ENCODE results near the gene NHERF1. TPM values are rescaled to one million over a fixed set of nuclear protein-coding genes. Genes with fewer than 3 reads are reported as not detected.
A peak's percentile ranks its signal among the peaks of the same experiment; 100 is the strongest.

NHERF1 gene
- total and polyA plus RNA-seq, 9 of the 15 experiments (the other 6 are each of a cell fraction or from before 2014, with no cell fraction given), result 11.4 to 79.9 (median 36.9) TPM

DNA sequence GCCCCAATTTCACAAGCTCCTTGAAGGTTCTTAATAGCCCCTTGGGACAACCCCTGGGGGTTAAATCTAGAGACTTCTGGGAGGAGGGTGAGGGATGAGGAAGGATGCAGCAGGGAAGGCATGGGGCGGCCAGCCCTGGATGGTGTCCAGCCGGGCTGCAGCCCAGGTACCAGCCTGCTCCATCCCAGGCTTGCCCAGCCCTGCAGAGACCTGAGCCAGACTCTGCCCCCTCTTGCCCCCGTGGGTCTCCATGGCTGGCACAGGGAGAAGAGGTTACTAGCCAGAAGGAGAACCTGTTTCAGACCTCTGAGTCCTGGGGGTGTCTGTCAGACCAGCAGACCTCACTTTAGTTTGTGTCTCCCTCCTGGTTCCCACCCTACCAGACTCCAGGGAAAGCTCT is 8.5 kb downstream of the NHERF1 start:
- H3K9me3 ChIP-seq (replicated peaks; ENCODE audit: control insufficient read depth, insufficient read depth, low read depth, low read length), result no peaks in the 10 kb centered on the region
- H3K27ac ChIP-seq (ENCODE audit: extremely low read depth, low read depth, low read length), result no peak overlapping the region
- H3K4me1 ChIP-seq (replicated peaks in 1 of 2; ENCODE audit: control insufficient read depth in 2 of 2, insufficient read depth in 2 of 2, low read length in 2 of 2), result peaks cover 40 to 64% of the 10 kb centered on the region in 2 experiments
- peak overlapping the region in 1 of 2 experiments; percentile 43; a peak in 1 of 4 replicates for H3K9ac ChIP-seq (ENCODE audit: insufficient read depth in 1 of 2, low read depth in 2 of 2, low read length in 2 of 2)
- H3K9me1 ChIP-seq (ENCODE audit: control insufficient read depth, insufficient read depth, low read length), result peaks cover 27% of the 10 kb centered on the region
- H4K20me1 ChIP-seq (replicated peaks; ENCODE audit: control insufficient read depth, insufficient read depth, low read length), result peaks cover 31% of the 10 kb centered on the region; the same call in 1 of the 2 replicates
- no peak overlapping the region for H3K4me2 ChIP-seq (ENCODE audit: insufficient read depth, low read length)
- TF ChIP-seq RBFOX2 (IDR thresholded peaks at IDR 0.05; ENCODE audit: low read depth, low read length) (0 out of 2 replicates have a peak, but pooled peaks have one; percentile 4), C11orf30 (IDR thresholded peaks at IDR 0.05; ENCODE audit: low read depth) (no peak)
- H2AFZ ChIP-seq (ENCODE audit: low read depth, low read length), result no peak overlapping the region
- peaks cover 7% of the 10 kb centered on the region; the same call in 2 of the 3 replicates for H3K36me3 ChIP-seq (ENCODE audit: control insufficient read depth, insufficient read depth, low read length)
- no peak for DNase-seq (ENCODE audit: extremely low read depth in 1 of 4, low spot score in 3 of 4)
- CTCF ChIA-PET (ENCODE audit: low intra/inter-chr PET ratio), result no interaction called here
- FAIRE-seq, result no peak
- ATAC-seq, result no peak
- no peaks in the 10 kb centered on the region for H3K27me3 ChIP-seq (ENCODE audit: control insufficient read depth in 2 of 2, insufficient read depth in 2 of 2, low read length in 2 of 2)
- POLR2A ChIA-PET, result interaction anchor here (0.6 to 2.3 kb wide), 2 partner anchors 13 to 59 kb away, joined by 4 to 9 read pairs; no protein-coding TSS in a partner anchor
- peaks cover 81% of the 10 kb centered on the region for H3K79me2 ChIP-seq (ENCODE audit: control insufficient read depth, insufficient read depth, low read length)
- intact Hi-C loops (cut with micrococcal nuclease) (no loop called here), in situ Hi-C loops (cut with MboI) (no loop called here)
- no peak overlapping the region for H3K4me3 ChIP-seq
- 91% methylated on average over 3 of the region's 3 CpGs for WGBS (ENCODE audit: insufficient coverage, low coverage, missing lambda C conversion rate)
- BruUV-seq (replicated peaks), result no TSS peak

DNA sequence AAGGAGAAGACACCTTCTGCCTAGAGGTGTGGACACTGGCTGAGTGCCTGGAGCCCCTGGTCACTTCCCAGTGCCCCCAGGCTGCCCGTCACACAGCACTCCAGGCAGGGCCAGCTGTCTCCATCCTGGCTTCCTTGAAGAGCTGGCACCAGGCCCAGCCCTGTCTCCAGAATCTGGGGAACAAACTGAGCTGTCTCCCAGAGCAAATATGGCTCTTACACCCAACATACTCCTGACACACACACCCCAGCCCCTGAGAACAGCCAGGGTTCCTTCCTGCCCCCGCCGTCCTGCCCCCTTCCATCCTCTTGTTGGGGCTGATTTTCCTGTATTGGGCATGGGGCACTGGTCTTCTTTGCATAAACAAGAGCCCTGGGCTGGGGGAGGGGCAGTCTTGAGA is 9.1 kb downstream of the NHERF1 start:
- H3K4me3 ChIP-seq, result no peak overlapping the region
- H4K20me1 ChIP-seq (replicated peaks; ENCODE audit: control insufficient read depth, insufficient read depth, low read length), result peaks cover 31% of the 10 kb centered on the region; the same call in 1 of the 2 replicates
- no peak overlapping the region for H2AFZ ChIP-seq (ENCODE audit: low read depth, low read length)
- H3K79me2 ChIP-seq (ENCODE audit: control insufficient read depth, insufficient read depth, low read length), result peaks cover 75% of the 10 kb centered on the region
- FAIRE-seq (no peak), DNase-seq (ENCODE audit: extremely low read depth in 1 of 4, low spot score in 3 of 4) (no peak), ATAC-seq (no peak)
- H3K36me3 ChIP-seq (ENCODE audit: control insufficient read depth, insufficient read depth, low read length), result peaks cover 5% of the 10 kb centered on the region; the same call in 2 of the 3 replicates
- WGBS (ENCODE audit: insufficient coverage, low coverage, missing lambda C conversion rate), result 95% methylated on average over 3 of the region's 3 CpGs
- ChIA-PET CTCF (ENCODE audit: low intra/inter-chr PET ratio) (no interaction called here), POLR2A (interaction anchor here (2.3 kb wide), 1 partner anchor 13 kb away, joined by 9 read pairs; no protein-coding TSS in a partner anchor)
- intact Hi-C loops (cut with micrococcal nuclease), result no loop called here
- in situ Hi-C loops (cut with MboI), result no loop called here
- TF ChIP-seq SAFB2 (IDR thresholded peaks at IDR 0.05; ENCODE audit: borderline replicate concordance, low read depth, low read length, severe bottlenecking), result no peak
- 0 out of 2 replicates have a peak, but pooled peaks have one; percentile 7 for TF ChIP-seq NFIC (IDR thresholded peaks at IDR 0.05)
- no peaks in the 10 kb centered on the region for H3K9me3 ChIP-seq (replicated peaks; ENCODE audit: control insufficient read depth, insufficient read depth, low read depth, low read length)
- H3K4me1 ChIP-seq (replicated peaks in 1 of 2; ENCODE audit: control insufficient read depth in 2 of 2, insufficient read depth in 2 of 2, low read length in 2 of 2), result peaks cover 40 to 64% of the 10 kb centered on the region in 2 experiments
- H3K27me3 ChIP-seq (ENCODE audit: control insufficient read depth in 2 of 2, insufficient read depth in 2 of 2, low read length in 2 of 2), result no peaks in the 10 kb centered on the region
- no peak overlapping the region for H3K4me2 ChIP-seq (ENCODE audit: insufficient read depth, low read length)
- H3K9me1 ChIP-seq (ENCODE audit: control insufficient read depth, insufficient read depth, low read length), result peaks cover 27% of the 10 kb centered on the region
- BruUV-seq (replicated peaks), result no TSS peak
- peak overlapping the region in 1 of 2 experiments; percentile 70; a peak in 2 of 4 replicates for H3K9ac ChIP-seq (ENCODE audit: insufficient read depth in 1 of 2, low read depth in 2 of 2, low read length in 2 of 2)
- no peak overlapping the region for H3K27ac ChIP-seq (ENCODE audit: extremely low read depth, low read depth, low read length)
